ENCODE results near the gene MGLL. TPM values are rescaled to one million over a fixed set of nuclear protein-coding genes. Genes with fewer than 3 reads are reported as not detected.

The MGLL gene
- total RNA-seq, 4 donors from 2014 or later, result 58.9 to 129 (median 96.3) TPM

- DNase-seq (ENCODE audit: low spot score) (no peak), ATAC-seq (ENCODE audit: low FRiP score) (no peak)
- no peak for TF ChIP-seq CTCF (IDR thresholded peaks at IDR 0.05)
Observed at GRCh38 chr3:127689266-127689860, 133.0 kb downstream of the MGLL start.

GRCh38 chr3:127688416-127689265 lies 133.7 kb downstream of the MGLL start:
- DNase-seq (ENCODE audit: low spot score) (peak; percentile 14), ATAC-seq (ENCODE audit: low FRiP score) (no peak)
- no peak for TF ChIP-seq CTCF (IDR thresholded peaks at IDR 0.05)

- no peak for TF ChIP-seq CTCF (IDR thresholded peaks at IDR 0.05)
- DNase-seq (ENCODE audit: low spot score) (peak; percentile 13), ATAC-seq (ENCODE audit: low FRiP score) (no peak)
Observed at GRCh38 chr3:127688022-127688415, 134.3 kb downstream of the MGLL start.

GRCh38 chr3:127687228-127687737 lies 135.0 kb downstream of the MGLL start:
- no peak for TF ChIP-seq CTCF (IDR thresholded peaks at IDR 0.05)
- DNase-seq (ENCODE audit: low spot score) (no peak), ATAC-seq (ENCODE audit: low FRiP score) (no peak)

GRCh38 chr3:127686512-127686894 lies 135.8 kb downstream of the MGLL start:
- no peak for ATAC-seq (ENCODE audit: low FRiP score)
- no peak for DNase-seq (ENCODE audit: low spot score)
- no peak for TF ChIP-seq CTCF (IDR thresholded peaks at IDR 0.05)

GRCh38 chr3:127685708-127686511 lies 136.4 kb downstream of the MGLL start:
- no peak for ATAC-seq (ENCODE audit: low FRiP score)
- DNase-seq (ENCODE audit: low spot score), result no peak
- TF ChIP-seq CTCF (IDR thresholded peaks at IDR 0.05), result no peak
